ENCODE results near the gene LY6G5C. TPM values are rescaled to one million over a fixed set of nuclear protein-coding genes. Genes with fewer than 3 reads are reported as not detected.
A peak's percentile ranks its signal among the peaks of the same experiment; 100 is the strongest.

LY6G5C gene
- total and polyA plus RNA-seq, 2 of the 13 experiments (the other 11 are each of a cell fraction or from before 2014, with no cell fraction given): 0.33 to 0.55 TPM

DNA sequence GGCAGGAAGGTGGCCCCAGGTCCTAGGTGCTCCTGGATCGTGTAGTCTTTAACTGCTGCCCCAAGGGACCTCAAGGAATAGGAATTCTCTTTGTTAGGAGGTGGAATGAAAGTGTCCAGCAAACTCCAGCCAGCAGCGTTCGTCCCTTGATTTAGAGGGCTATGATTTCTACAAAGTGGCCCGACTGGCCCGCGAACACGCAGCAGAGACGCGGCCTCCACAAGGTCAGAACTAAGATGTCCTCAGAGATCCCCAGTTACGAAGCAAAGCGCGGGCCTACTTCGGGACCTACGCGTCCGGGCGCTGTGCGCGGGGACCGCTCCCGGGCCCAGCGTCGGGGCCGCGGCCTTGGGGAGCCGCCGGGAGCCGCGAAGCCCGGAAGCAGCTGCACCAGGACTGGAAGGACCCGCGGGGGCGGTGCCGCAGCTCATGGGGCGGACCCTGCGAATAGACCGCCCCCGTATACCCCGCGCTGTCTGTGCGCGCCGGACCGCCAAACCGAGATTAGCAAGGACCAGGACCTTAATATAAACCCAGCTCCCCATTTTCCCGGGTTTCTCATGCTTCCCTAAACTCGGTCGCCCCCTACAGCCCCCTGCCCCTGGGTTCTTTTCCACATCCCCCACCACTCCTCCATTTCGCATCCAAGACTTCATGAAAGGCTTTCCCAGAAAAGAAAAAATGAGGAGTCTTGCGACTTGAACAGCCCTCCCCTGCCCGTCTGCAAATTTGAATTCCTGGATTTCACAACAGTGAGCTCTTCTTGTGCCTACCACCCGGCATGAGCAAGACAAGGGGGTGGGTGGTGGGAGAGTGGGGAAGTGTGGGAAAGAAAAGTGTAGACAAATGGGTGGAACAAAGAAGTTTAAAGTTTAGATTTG lies 20.2 kb downstream of the LY6G5C start, which contains the start of gene C6orf47 (continued):
- TF ChIP-seq, protein P1, sequence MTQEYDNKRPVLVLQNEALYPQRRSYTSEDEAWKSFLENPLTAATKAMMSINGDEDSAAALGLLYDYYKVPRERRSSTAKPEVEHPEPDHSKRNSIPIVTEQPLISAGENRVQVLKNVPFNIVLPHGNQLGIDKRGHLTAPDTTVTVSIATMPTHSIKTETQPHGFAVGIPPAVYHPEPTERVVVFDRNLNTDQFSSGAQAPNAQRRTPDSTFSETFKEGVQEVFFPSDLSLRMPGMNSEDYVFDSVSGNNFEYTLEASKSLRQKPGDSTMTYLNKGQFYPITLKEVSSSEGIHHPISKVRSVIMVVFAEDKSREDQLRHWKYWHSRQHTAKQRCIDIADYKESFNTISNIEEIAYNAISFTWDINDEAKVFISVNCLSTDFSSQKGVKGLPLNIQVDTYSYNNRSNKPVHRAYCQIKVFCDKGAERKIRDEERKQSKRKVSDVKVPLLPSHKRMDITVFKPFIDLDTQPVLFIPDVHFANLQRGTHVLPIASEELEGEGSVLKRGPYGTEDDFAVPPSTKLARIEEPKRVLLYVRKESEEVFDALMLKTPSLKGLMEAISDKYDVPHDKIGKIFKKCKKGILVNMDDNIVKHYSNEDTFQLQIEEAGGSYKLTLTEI (CRISPR knock-in tag; conservative IDR thresholded peaks at IDR 0.05): no peak
- TF ChIP-seq BCL6 (CRISPR knock-in tag; IDR thresholded peaks at IDR 0.05) (no peak; the same call in 1 of the 2 replicates), ZNF83 (CRISPR knock-in tag; IDR thresholded peaks at IDR 0.05; ENCODE audit: borderline replicate concordance) (peak; percentile 86; the same call in 1 of the 2 replicates), ETV6 (CRISPR knock-in tag; conservative IDR thresholded peaks at IDR 0.05) (peak; percentile 36; the same call in 1 of the 2 replicates), ZNF121 (CRISPR knock-in tag; IDR thresholded peaks at IDR 0.05) (peak; percentile 62; the same call in 1 of the 2 replicates)
- TF ChIP-seq, protein P2, sequence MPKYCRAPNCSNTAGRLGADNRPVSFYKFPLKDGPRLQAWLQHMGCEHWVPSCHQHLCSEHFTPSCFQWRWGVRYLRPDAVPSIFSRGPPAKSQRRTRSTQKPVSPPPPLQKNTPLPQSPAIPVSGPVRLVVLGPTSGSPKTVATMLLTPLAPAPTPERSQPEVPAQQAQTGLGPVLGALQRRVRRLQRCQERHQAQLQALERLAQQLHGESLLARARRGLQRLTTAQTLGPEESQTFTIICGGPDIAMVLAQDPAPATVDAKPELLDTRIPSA (CRISPR knock-in tag; IDR thresholded peaks at IDR 0.05; ENCODE audit: borderline replicate concordance): no peak; the same call in 1 of the 2 replicates
- TF ChIP-seq, protein P3, sequence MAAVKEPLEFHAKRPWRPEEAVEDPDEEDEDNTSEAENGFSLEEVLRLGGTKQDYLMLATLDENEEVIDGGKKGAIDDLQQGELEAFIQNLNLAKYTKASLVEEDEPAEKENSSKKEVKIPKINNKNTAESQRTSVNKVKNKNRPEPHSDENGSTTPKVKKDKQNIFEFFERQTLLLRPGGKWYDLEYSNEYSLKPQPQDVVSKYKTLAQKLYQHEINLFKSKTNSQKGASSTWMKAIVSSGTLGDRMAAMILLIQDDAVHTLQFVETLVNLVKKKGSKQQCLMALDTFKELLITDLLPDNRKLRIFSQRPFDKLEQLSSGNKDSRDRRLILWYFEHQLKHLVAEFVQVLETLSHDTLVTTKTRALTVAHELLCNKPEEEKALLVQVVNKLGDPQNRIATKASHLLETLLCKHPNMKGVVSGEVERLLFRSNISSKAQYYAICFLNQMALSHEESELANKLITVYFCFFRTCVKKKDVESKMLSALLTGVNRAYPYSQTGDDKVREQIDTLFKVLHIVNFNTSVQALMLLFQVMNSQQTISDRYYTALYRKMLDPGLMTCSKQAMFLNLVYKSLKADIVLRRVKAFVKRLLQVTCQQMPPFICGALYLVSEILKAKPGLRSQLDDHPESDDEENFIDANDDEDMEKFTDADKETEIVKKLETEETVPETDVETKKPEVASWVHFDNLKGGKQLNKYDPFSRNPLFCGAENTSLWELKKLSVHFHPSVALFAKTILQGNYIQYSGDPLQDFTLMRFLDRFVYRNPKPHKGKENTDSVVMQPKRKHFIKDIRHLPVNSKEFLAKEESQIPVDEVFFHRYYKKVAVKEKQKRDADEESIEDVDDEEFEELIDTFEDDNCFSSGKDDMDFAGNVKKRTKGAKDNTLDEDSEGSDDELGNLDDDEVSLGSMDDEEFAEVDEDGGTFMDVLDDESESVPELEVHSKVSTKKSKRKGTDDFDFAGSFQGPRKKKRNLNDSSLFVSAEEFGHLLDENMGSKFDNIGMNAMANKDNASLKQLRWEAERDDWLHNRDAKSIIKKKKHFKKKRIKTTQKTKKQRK (IDR thresholded peaks at IDR 0.05; ENCODE audit: low read length): no peak
- TF ChIP-seq, protein P4, sequence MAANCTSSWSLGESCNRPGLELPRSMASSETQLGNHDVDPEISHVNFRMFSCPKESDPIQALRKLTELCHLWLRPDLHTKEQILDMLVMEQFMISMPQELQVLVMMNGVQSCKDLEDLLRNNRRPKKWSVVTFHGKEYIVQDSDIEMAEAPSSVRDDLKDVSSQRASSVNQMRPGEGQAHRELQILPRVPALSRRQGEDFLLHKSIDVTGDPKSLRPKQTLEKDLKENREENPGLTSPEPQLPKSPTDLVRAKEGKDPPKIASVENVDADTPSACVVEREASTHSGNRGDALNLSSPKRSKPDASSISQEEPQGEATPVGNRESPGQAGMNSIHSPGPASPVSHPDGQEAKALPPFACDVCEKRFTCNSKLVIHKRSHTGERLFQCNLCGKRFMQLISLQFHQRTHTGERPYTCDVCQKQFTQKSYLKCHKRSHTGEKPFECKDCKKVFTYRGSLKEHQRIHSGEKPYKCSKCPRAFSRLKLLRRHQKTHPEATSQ (CRISPR knock-in tag; IDR thresholded peaks at IDR 0.05; ENCODE audit: borderline replicate concordance): peak; percentile 68
- TF ChIP-seq, protein P5, sequence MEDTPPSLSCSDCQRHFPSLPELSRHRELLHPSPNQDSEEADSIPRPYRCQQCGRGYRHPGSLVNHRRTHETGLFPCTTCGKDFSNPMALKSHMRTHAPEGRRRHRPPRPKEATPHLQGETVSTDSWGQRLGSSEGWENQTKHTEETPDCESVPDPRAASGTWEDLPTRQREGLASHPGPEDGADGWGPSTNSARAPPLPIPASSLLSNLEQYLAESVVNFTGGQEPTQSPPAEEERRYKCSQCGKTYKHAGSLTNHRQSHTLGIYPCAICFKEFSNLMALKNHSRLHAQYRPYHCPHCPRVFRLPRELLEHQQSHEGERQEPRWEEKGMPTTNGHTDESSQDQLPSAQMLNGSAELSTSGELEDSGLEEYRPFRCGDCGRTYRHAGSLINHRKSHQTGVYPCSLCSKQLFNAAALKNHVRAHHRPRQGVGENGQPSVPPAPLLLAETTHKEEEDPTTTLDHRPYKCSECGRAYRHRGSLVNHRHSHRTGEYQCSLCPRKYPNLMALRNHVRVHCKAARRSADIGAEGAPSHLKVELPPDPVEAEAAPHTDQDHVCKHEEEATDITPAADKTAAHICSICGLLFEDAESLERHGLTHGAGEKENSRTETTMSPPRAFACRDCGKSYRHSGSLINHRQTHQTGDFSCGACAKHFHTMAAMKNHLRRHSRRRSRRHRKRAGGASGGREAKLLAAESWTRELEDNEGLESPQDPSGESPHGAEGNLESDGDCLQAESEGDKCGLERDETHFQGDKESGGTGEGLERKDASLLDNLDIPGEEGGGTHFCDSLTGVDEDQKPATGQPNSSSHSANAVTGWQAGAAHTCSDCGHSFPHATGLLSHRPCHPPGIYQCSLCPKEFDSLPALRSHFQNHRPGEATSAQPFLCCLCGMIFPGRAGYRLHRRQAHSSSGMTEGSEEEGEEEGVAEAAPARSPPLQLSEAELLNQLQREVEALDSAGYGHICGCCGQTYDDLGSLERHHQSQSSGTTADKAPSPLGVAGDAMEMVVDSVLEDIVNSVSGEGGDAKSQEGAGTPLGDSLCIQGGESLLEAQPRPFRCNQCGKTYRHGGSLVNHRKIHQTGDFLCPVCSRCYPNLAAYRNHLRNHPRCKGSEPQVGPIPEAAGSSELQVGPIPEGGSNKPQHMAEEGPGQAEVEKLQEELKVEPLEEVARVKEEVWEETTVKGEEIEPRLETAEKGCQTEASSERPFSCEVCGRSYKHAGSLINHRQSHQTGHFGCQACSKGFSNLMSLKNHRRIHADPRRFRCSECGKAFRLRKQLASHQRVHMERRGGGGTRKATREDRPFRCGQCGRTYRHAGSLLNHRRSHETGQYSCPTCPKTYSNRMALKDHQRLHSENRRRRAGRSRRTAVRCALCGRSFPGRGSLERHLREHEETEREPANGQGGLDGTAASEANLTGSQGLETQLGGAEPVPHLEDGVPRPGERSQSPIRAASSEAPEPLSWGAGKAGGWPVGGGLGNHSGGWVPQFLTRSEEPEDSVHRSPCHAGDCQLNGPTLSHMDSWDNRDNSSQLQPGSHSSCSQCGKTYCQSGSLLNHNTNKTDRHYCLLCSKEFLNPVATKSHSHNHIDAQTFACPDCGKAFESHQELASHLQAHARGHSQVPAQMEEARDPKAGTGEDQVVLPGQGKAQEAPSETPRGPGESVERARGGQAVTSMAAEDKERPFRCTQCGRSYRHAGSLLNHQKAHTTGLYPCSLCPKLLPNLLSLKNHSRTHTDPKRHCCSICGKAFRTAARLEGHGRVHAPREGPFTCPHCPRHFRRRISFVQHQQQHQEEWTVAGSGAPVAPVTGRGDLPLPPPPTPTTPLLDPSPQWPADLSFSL (CRISPR knock-in tag; IDR thresholded peaks at IDR 0.05): no peak
- TF ChIP-seq, protein P6, sequence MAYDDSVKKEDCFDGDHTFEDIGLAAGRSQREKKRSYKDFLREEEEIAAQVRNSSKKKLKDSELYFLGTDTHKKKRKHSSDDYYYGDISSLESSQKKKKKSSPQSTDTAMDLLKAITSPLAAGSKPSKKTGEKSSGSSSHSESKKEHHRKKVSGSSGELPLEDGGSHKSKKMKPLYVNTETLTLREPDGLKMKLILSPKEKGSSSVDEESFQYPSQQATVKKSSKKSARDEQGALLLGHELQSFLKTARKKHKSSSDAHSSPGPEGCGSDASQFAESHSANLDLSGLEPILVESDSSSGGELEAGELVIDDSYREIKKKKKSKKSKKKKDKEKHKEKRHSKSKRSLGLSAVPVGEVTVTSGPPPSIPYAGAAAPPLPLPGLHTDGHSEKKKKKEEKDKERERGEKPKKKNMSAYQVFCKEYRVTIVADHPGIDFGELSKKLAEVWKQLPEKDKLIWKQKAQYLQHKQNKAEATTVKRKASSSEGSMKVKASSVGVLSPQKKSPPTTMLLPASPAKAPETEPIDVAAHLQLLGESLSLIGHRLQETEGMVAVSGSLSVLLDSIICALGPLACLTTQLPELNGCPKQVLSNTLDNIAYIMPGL (CRISPR knock-in tag; IDR thresholded peaks at IDR 0.05; ENCODE audit: borderline replicate concordance in 1 of 2, low read depth in 1 of 2): peak; percentile 63 to 92; a peak in 3 of 4 replicates
